GM21381 (cell line): ENCODE measurements around the gene S100A2.
"Not testable (repeated sequence)": the region's sequence is repeated elsewhere in the genome, so short reads cannot be mapped to it uniquely, and the experiment has no call there.

Experiments
- ATAC-seq: cut with Tn5 transposase; IDR thresholded peaks from one replicate; pipeline ENCODE4 v1.9.1; 2021; ENCODE audit warnings: mild to moderate bottlenecking, moderate library complexity; ENCODE audit not compliant: unreplicated experiment

Gene S100A2

GRCh38 chr1:153566414-153567371 is 1.0 kb upstream of the S100A2 start:
- ATAC-seq = no peak

DNA sequence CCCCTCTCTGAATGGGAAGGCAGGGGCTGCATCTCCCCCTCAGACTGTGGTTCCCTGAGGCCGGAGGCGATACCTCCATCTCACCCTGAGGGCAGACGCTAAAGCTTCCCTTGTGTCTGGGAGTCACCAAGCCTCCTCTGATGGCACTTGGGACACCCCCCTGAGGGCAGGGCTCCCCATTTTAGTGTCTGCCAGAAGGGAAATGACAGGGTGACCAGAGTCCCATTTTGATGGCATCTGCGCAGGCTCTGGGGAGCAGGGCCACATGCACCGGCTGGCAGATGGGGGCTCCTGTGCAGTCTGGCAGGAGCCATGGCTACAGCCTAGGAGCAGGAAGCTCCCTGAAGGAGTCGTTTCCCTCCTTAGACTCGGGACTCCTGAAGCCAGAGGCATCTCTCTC is 1.7 kb downstream of the S100A2 start:
- ATAC-seq = no peak

DNA sequence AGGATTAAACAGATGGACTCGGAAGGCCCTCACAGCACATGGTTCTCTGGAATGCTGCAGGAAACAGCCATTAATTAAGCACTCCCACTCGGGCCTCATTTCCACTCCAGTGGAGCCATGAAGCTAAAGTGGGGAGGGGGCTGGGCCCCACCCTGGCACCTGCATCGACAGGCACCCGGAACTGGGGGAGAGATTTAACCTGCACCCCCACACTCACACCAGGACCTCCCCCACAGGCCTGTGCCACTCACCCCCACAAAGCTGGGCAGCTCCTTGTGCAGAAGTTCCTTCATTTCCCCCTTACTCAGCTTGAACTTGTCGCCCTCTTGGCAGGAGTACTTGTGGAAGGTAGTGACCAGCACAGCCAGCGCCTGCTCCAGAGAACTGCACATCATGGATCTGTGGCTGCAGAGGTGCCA is 2.2 kb downstream of the S100A2 start:
- ATAC-seq = no peak

- ATAC-seq = not testable (repeated sequence)
Observed at GRCh38 chr1:153562021-153562420, 3.6 kb downstream of the S100A2 start.

GRCh38 chr1:153561466-153561985 is 4.1 kb downstream of the S100A2 start:
- ATAC-seq = no peak

DNA sequence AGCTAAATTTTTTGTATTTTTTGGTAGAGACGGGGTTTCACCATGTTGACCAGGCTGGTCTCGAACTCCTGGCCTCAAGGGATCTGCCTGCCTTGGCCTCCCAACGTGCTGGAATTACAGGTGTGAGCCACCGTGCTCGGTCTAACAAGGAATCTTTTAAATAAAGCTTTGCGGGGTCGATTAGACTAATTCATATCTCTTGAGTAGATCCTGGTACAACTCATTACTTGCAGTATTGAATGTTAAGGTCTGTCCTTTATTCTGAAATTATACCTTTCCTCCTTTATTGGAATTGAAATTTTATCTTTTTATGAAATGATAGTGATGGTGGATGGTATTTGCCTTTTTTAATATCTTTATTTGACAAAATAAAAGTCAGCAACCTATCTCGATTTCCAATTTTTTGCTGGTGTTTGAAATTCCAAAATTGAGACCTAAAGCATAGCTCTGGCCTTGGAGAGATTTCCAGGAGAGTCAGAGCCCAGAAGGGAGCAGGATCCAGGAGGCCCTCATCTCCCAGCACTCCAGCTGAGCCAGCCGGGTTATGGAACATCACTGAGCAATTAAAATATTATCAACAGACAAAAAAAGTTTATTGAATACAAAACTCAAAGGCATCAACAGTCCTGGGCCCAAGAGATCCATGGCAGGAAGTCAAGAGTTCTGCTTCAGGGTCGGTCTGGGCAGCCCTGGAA is 4.7 kb downstream of the S100A2 start:
- no peak for ATAC-seq

GRCh38 chr1:153560241-153560640 is 5.4 kb downstream of the S100A2 start:
- ATAC-seq = no peak

DNA sequence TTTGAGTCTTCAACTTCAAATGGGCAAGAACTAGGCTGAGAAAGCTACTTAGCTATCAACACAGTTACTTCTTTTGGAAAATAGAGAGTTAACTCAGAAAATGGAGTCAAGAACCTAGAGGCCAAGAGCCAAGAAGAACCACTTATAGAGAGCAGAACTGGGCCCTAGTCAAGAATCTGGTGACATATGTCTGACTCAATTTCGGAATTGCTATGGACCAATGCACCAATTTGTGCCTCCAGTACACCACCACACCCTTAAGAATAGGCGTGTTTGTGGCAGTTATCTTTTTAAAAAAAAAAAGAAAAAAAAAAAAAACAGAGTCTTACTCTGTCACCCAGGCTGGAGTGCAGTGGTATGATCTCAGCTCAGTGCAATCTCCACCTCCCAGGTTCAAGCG is 7.8 kb downstream of the S100A2 start:
- no peak for ATAC-seq

DNA sequence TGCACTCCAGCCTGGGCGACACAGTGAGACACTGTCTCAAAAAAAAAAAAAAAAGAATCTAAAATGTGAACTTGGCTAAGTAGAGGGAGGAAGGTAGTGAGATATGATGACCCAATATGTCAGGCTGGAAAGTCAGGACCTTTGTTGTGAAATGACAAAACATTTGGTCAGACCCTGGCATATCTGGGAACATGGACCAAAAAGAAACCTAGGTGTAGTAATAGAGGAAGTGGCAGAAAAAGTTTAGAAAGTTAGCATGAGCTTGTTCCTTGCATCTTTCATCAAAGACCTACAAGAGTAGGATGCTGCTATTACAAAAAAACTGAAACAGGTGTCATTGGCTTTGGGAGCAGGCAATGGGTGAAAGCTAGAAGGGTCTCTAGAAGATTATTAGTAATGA is 9.3 kb downstream of the S100A2 start:
- ATAC-seq = no peak

GRCh38 chr1:153553830-153554541 is 11.7 kb downstream of the S100A2 start:
- no peak for ATAC-seq

DNA sequence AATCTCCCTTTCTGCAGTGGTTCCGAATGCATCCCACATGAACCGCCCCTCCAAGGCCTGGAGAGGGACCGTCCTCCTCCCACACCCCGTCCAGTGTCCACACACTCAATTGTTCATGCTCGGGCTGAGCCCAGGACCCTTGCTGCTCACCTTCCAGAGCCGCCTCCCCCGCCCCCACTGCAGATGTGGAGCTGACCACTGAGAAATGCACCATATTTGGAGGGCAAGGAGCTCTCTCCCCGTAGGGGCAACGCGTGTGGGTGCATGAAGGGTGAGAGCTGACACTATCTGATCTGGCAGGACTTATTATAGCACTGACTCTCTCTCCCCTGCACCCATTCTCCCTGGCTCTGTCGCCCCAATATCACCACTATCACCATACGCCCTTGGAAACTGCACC is 12.5 kb downstream of the S100A2 start:
- ATAC-seq = no peak

- no peak for ATAC-seq
Observed at GRCh38 chr1:153552335-153552734, 13.3 kb downstream of the S100A2 start.

GRCh38 chr1:153550827-153551500 is 14.7 kb downstream of the S100A2 start:
- ATAC-seq = no peak

- no peak for ATAC-seq
Observed at GRCh38 chr1:153550398-153550758, 15.3 kb downstream of the S100A2 start.

DNA sequence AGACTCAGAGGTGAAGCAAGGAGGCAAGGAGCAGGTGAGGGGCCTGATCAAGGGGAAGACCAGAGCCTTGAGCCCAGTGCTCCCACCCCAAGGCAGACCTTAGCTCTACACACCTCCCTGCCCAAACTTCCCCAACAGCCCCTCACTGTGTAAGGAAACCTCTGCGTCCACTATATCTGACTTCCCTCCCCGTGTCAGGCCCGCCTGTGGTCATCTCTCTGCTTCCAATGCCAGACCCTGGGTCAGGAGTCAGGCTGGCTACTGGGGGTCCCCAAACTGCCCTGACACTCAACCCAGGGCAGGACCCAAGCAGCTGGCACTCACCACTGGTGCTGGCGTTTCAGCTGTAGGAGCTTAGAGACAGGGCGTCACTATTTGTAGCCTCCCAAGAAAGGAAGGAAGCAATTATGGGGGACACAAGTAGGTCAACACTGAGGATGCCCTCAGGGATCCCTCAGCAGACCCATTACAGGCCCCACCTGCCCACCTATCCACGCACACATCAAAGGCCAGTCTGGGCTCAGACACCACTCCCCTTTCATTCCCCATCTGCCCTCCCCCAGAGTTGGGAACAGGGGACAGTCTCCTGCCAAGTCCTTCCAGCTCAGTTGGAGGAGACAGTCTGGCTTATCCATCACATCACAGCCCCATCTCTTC is 15.8 kb downstream of the S100A2 start:
- ATAC-seq = no peak

DNA sequence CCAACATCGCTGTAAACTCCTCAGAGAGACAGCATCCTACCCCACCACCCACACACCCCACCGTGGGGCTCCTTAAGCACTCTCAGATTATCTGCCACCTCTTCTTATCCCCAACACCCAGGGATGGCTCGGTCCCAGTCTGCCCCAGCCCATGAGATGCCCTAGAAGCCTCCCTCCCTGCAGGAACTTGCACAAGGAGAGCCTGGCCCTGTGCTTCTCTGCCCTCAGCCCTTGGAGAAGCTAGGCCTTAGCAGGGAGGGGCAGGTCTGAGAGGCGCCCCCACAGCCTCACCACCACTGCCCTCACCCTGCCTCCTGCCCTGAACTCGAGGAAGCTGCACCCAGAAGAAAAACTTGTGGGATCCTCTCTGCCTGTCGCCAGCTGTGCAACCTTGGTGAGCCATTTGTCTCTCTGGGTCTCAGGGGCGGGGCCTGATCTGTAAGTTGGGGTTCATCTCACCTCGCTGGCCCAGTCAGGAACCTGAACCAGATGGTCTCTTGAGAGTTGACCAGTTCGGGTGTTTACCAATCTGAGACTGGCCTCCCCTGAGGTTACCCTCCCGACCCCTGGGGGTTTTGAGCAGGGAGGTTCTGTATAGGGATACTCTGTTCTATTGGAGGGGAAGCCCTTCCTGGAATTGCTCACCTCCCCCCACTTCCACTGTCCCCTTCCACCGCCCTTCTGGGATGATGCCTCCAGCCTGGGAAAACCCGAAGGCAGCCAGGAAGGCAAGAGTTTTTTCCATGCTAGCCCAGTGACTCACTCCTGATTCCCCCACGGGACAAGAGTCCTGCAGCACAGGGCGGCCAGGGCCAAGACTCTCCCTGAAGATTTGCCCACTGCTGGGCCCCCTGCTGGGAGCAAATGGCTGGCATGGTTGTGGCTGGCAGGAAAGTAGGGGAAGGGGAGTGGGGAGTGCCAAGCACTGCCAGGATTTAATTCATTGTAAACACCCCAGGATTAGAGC is 16.6 kb downstream of the S100A2 start, which contains the start of gene S100A3:
Gene S100A3, minus strand, starts transcription at position 537 of the 967 bp plus-strand sequence. CDS start 773 bp downstream, outside the sequence.
- ATAC-seq = no peak

DNA sequence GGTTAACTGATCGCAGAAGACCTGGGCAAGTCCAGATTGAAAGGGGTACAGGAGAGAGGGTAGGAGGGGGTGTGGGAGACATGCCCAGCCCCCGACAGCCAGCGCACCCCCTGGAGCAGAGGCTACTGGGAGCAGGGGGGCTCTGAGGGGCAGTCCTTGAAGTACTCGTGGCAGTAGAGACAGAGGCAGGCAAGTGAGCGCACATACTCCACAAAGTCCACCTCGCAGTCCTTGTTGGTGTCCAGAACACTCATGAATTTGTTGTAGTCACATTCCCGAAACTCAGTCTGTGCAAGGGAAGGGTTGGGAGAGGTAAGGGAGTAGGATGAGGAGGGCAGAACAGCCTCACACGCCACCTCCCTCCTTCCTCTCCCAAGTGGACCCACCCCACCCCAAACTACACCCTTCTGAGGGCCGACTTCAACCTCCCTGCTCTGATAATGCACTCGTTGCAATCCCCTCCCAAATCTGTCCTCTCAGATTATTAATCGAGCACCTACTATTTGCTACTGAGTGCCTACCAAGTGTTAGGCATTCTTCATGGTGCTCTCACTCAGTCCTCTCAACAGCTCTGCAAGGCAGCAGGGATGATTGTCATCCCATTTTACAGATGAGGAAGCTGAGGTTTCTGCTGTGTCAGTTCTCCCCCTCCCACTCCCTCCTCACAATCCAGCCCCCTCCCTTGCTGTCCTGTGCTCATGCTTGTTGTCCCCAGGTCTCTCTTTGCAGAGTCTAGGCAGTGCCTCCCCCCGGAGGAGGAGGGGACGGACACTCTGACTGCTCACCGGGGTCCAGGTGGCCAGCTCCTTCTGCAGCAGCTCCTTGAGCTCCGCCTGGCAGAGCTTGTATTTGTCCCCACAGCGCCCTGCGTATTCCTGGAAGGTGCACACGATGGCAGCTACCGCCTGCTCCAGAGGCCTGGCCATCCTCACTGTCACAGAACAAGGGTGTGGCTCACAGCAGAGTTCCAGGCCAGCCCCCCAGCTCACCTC is 17.8 kb downstream of the S100A2 start:
- ATAC-seq = no peak
